ENCODE measurements around the gene PRR14. TPM values are rescaled to one million over a fixed set of nuclear protein-coding genes. Genes with fewer than 3 reads are reported as not detected.

Gene PRR14
- total and polyA plus RNA-seq, 10 of the 15 experiments (the other 5 are each of a cell fraction or from before 2014, with no cell fraction given), result 2.5 to 66.8 (median 19.2) TPM

DNA sequence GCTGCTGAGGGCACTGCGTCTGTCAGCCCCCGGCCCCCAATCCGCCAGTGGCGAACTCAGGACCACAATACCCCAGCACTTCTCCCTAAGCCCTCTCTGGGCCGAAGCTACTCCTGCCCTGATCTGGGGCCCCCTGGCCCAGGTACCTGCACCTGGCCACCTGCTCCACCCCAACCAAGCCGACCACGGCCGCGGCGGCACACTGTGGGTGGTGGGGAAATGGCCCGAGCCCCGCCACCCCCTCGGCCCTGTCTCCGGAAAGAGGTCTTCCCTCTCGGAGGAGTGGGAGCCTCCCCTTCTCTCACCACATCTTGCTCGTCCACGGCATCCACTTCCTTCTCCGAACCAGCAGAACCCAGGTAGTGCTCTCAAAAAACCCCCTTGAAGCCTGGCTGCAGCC lies 4.1 kb downstream of the PRR14 start (continued):
- no peak for TF ChIP-seq BHLHE40 (IDR thresholded peaks at IDR 0.05; ENCODE audit: borderline replicate concordance in 1 of 2, low read depth in 2 of 2, low read length in 1 of 2)
- TF ChIP-seq TCF12 (IDR thresholded peaks at IDR 0.05; ENCODE audit: low read depth, low read length), result no peak

DNA sequence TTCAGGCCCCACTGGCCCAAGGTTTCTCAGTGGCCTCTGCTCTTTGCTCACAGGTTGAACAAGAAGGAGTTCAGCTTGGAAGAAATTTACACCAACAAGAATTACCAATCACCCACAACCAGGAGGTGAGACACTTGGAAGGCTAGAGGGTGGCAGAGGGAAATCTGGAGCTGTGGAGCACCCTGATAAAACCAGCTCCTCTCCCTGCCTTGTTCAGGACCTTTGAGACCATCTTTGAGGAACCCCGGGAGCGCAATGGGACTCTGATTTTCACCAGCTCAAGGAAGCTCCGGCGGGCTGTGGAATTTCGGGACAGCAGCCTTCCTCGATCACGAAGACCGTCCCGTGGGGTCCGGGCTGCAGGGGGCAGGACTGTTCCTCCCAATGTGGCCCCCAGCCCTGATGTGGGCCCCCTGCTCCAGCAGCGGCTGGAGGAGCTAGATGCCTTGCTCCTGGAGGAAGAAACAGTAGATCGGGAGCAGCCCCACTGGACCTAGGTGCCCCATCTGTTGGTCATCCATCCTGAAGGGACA lies 5.1 kb downstream of the PRR14 start:
- H3K4me1 ChIP-seq (ENCODE audit: control insufficient read depth, insufficient read depth, low read length), result peaks cover 17% of the 10 kb centered on the region
- ChIA-PET CTCF (interaction anchor here (0.7 to 1.5 kb wide), 5 partner anchors 35 to 226 kb away, joined by 3 to 4 read pairs (median 4); partner anchors contain the start of genes DCTPP1 and ZNF747), RAD21 (ENCODE audit: unreplicated experiment) (interaction anchor here (1.0 to 1.8 kb wide), 2 partner anchors 18 to 75 kb away, joined by 3 to 5 read pairs; no protein-coding TSS in a partner anchor), SMC1A (ENCODE audit: uncharacterized antibody, unreplicated experiment) (interaction anchor here (1.9 kb wide), 1 partner anchor 47 kb away, joined by 4 read pairs; no protein-coding TSS in a partner anchor), POLR2A (interaction anchor here (0.5 to 1.1 kb wide), 2 partner anchors 37 to 38 kb away, joined by 4 read pairs; no protein-coding TSS in a partner anchor)
- DNase-seq (ENCODE audit: low read depth, low spot score) (no peak), ATAC-seq (no peak), FAIRE-seq (no peak)
- peaks cover 13 to 24% of the 10 kb centered on the region in 2 experiments for H3K36me3 ChIP-seq (ENCODE audit: control insufficient read depth in 2 of 2, insufficient read depth in 2 of 2, low read length in 1 of 2)
- BruUV-seq (replicated peaks), result no TSS peak
- peaks cover 36% of the 10 kb centered on the region for H3K79me2 ChIP-seq (ENCODE audit: control insufficient read depth, insufficient read depth, low read length)
- no peak overlapping the region for H2AFZ ChIP-seq (ENCODE audit: control insufficient read depth, low read depth, low read length)
- no peaks in the 10 kb centered on the region; the same call in 2 of the 3 replicates for H3K9me3 ChIP-seq (replicated peaks; ENCODE audit: control insufficient read depth, insufficient read depth, low read length)
- no peak for TF ChIP-seq SMAD1 (IDR thresholded peaks at IDR 0.05; ENCODE audit: low read depth, partially characterized antibody)
- no peaks in the 10 kb centered on the region for H3K27me3 ChIP-seq (replicated peaks in 1 of 2; ENCODE audit: control insufficient read depth in 2 of 2, insufficient read depth in 2 of 2, low read length in 1 of 2)
- no peaks in the 10 kb centered on the region for H4K20me1 ChIP-seq (ENCODE audit: control insufficient read depth, insufficient read depth)
- no peak overlapping the region for H3K4me3 ChIP-seq
- in situ Hi-C loops (cut with MboI), result loop anchor here (25.0 kb wide), 1 partner anchor 1231 kb away; no protein-coding TSS in a partner anchor
- no peak overlapping the region for H3K9ac ChIP-seq (ENCODE audit: control insufficient read depth, insufficient read depth, low read length)
- 98% methylated on average over 12 of the region's 12 CpGs for WGBS (ENCODE audit: insufficient coverage, insufficient replicate concordance, low lambda C conversion rate, missing lambda C conversion rate)
- no peak overlapping the region for H3K27ac ChIP-seq (ENCODE audit: control insufficient read depth, insufficient read depth)
- intact Hi-C loops (cut with micrococcal nuclease; ENCODE audit: unreplicated experiment), result loop anchor here (5.0 to 10.0 kb wide), 4 partner anchors 81 to 269 kb away; partner anchors contain the start of genes BCL7C, CFAP119, CTF1 and FBXL19
- H3K4me2 ChIP-seq (ENCODE audit: control insufficient read depth, insufficient read depth), result no peak overlapping the region
